ENCODE measurements around the gene LTBP3. TPM values are rescaled to one million over a fixed set of nuclear protein-coding genes. Genes with fewer than 3 reads are reported as not detected.

The LTBP3 gene
- total and polyA plus RNA-seq, 2 of the 13 experiments (the other 11 are each of a cell fraction or from before 2014, with no cell fraction given), result 12.2 to 68.1 TPM

DNA sequence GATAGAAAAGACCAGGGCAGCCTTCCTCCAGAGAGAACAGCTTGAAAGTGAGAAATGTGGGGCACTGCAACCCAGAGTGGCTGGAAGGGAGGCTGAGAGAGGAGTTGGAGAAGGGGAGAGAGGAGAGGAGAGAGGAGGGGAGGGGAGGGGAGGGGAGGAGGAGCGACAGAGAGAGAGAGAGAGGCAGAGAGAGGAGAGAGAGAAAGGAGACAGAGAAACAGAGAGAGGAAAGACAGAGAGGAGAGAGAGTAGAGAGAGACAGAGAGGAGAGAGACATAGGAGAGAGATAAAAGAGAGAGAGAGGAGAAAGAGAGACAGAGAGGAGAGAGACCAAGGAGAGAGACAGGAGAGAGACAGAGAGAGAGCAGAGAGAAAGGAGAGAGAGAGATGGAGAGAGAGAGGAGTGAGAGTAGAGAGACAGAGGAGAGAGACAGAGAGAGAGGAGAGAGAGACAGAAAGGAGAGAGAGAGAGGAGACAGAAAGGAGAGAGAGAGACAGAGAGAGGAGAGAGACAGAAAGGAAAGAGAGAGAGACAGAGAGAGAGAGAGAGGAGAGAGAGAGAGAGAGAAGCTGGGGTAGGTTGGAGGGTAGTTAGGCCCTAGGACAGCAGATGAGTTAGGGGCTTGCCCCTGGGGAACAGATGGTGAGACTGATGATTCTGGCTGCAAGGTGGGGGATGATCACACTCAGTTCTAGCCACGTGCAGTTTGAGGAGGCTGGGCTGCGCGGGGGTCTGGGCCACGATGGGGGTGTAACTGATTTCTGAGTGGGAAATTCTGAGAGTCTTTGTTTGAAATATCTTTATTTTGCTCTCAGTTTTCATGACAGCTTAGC lies 41.8 kb downstream of the LTBP3 start:
- Histone ChIP-seq H3K27me3 (ENCODE audit: control insufficient read depth in 1 of 2, insufficient read depth in 2 of 2, low read length in 2 of 2) (no peaks in the 10 kb centered on the region), H4K20me1 (ENCODE audit: insufficient read depth, low read length) (no peaks in the 10 kb centered on the region), H3K9ac (ENCODE audit: insufficient read depth, low read depth, low read length) (no peak overlapping the region), H2AFZ (ENCODE audit: low read length) (peak overlapping the region; percentile 86), H3K36me3 (replicated peaks in 1 of 2; ENCODE audit: control insufficient read depth in 1 of 2, insufficient read depth in 2 of 2, low read length in 2 of 2) (no peaks in the 10 kb centered on the region), H3K4me2 (ENCODE audit: low read depth, low read length) (no peak overlapping the region), H3K79me2 (ENCODE audit: insufficient read depth, low read length) (no peaks in the 10 kb centered on the region), H3K9me3 (ENCODE audit: low read length) (no peaks in the 10 kb centered on the region), H3K4me1 (ENCODE audit: insufficient read depth, low read length) (peaks cover 19% of the 10 kb centered on the region), H3K27ac (ENCODE audit: extremely low read length, insufficient read depth, low read length) (no peak overlapping the region), H3K4me3 (replicated peaks in 1 of 3; ENCODE audit: insufficient read depth in 1 of 3, low read depth in 2 of 3, low read length in 3 of 3) (no peak overlapping the region)
- 71% methylated on average over 4 of the region's 5 CpGs for WGBS (ENCODE audit: low lambda C conversion rate)
- ATAC-seq (peak; percentile 61), DNase-seq (ENCODE audit: low spot score) (no peak), FAIRE-seq (no peak)
- ChIA-PET POLR2A (interaction anchor here (0.7 to 2.5 kb wide), 10 partner anchors 10 to 669 kb away, joined by 3 to 15 read pairs (median 4); partner anchors contain the start of genes MALAT1 and NEAT1), CTCF (ENCODE audit: low intra/inter-chr PET ratio, low total read pairs) (no interaction called here)
- no TSS peak for BruUV-seq (replicated peaks)
- in situ Hi-C loops (cut with HindIII; ENCODE audit: extremely low pct_ligation_motif_present, low pct_unique_long_range_greater_than_20kb), result no loop called here
- intact Hi-C loops (cut with micrococcal nuclease; ENCODE audit: unreplicated experiment), result no loop called here
- no peak for TF ChIP-seq KLF15 (CRISPR knock-in tag; IDR thresholded peaks at IDR 0.05; ENCODE audit: borderline replicate concordance)
- no peak for TF ChIP-seq DNMT1 (CRISPR knock-in tag; IDR thresholded peaks at IDR 0.05)
- TF ChIP-seq, protein P1, sequence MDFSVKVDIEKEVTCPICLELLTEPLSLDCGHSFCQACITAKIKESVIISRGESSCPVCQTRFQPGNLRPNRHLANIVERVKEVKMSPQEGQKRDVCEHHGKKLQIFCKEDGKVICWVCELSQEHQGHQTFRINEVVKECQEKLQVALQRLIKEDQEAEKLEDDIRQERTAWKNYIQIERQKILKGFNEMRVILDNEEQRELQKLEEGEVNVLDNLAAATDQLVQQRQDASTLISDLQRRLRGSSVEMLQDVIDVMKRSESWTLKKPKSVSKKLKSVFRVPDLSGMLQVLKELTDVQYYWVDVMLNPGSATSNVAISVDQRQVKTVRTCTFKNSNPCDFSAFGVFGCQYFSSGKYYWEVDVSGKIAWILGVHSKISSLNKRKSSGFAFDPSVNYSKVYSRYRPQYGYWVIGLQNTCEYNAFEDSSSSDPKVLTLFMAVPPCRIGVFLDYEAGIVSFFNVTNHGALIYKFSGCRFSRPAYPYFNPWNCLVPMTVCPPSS (IDR thresholded peaks at IDR 0.05), result 0 out of 2 replicates have a peak, but pooled peaks have one; percentile 33
- TF ChIP-seq HDAC1 (CRISPR knock-in tag; IDR thresholded peaks at IDR 0.05), result no peak
- no peak for TF ChIP-seq FOXC1 (CRISPR knock-in tag; IDR thresholded peaks at IDR 0.05; ENCODE audit: borderline replicate concordance)
- peak; percentile 47 for TF ChIP-seq PCBP2 (optimal IDR thresholded peaks at IDR 0.05; ENCODE audit: low read depth, low read length, poor library complexity, severe bottlenecking)
- no peak for TF ChIP-seq ZNF124 (CRISPR knock-in tag; IDR thresholded peaks at IDR 0.05)
- no peak for TF ChIP-seq U2AF2 (IDR thresholded peaks at IDR 0.05; ENCODE audit: low read depth, low read length)
- TF ChIP-seq ZBTB7A (CRISPR knock-in tag; IDR thresholded peaks at IDR 0.05), result no peak
- TF ChIP-seq HNRNPK (IDR thresholded peaks at IDR 0.05; ENCODE audit: low read depth, low read length, poor library complexity, severe bottlenecking), result peak; percentile 69
- TF ChIP-seq, protein P2, sequence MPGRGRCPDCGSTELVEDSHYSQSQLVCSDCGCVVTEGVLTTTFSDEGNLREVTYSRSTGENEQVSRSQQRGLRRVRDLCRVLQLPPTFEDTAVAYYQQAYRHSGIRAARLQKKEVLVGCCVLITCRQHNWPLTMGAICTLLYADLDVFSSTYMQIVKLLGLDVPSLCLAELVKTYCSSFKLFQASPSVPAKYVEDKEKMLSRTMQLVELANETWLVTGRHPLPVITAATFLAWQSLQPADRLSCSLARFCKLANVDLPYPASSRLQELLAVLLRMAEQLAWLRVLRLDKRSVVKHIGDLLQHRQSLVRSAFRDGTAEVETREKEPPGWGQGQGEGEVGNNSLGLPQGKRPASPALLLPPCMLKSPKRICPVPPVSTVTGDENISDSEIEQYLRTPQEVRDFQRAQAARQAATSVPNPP (CRISPR knock-in tag; IDR thresholded peaks at IDR 0.05), result no peak
- TF ChIP-seq, protein P3, sequence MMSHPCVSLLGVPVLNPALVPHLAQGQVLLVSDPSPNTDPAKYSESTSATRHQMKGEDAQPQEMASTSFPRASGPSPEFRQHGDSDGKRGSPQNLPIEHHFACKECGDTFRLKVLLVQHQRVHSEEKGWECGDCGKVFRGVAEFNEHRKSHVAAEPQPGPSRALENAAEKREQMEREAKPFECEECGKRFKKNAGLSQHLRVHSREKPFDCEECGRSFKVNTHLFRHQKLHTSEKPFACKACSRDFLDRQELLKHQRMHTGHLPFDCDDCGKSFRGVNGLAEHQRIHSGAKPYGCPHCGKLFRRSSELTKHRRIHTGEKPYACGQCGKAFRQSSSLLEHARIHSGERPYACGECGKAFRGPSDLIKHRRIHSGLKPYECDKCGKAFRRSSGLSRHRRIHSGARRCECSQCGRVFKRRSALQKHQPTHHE (CRISPR knock-in tag; IDR thresholded peaks at IDR 0.05; ENCODE audit: borderline replicate concordance), result no peak
